Stomach (tissue), 4 donors: ENCODE measurements around the gene CIT.

Experiments used
- POLR2A ChIP-seq, 4 donors: fragments of 450-650 bp; IDR thresholded peaks; one replicate each; pipeline ENCODE4 v1.6.1; 2016; ENCODE audit warnings: antibody characterized with exemption in 4 of 4, control low read depth in 2 of 4, mild to moderate bottlenecking in 1 of 4, moderate library complexity in 1 of 4
- POLR2AphosphoS5 ChIP-seq, 3 donors: sonication (generic); formaldehyde crosslinking; IDR thresholded peaks; one replicate each; pipeline ENCODE4 v1.6.1; 2016; ENCODE audit warnings: antibody characterized with exemption in 3 of 3
- TF ChIP-seq, protein P1 (sequence below), 7 experiments: fragments of 450-650 bp in 4 of 7; fragments of 200-600 bp in 3 of 7; sonication (generic) in 3 of 7; IDR thresholded peaks; one replicate each; pipeline ENCODE4 v1.5.1; 2016 to 2019; ENCODE audit warnings: antibody characterized with exemption in 7 of 7, control low read depth in 2 of 7, mild to moderate bottlenecking in 1 of 7

DNA sequence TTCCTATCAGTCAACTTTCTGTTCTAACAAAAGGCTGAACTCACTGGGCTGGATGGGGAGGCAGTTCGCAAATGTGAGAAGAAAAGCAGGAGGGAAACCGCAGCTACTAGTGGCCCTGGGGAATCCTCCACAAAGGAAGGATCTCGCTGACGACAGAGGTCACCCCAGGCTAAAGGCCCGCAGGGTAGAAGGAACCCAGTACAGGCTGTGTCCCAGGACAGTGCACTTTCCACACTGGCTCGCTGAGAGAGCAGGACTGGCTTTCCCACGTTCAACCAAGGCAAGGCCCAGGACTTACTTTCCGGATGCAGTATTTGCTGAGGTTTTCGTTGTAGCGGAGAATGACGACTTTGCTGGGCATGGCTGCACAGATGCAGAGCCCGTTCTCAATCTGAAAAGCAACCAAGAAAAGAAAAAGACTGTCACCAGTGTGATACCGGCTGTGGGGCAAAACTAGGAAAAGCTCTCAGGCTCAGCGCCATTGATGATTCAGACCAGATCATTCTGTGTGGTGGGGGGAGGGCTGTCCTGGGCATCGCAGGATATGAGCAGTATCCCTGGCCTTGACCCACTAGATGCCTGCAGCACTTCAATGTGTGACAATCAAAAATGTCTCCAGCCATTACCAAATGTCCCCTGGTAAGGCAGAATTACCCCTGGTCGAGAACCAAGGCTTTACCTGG is 172.9 kb downstream of the CIT start:
- TF ChIP-seq, protein P1, sequence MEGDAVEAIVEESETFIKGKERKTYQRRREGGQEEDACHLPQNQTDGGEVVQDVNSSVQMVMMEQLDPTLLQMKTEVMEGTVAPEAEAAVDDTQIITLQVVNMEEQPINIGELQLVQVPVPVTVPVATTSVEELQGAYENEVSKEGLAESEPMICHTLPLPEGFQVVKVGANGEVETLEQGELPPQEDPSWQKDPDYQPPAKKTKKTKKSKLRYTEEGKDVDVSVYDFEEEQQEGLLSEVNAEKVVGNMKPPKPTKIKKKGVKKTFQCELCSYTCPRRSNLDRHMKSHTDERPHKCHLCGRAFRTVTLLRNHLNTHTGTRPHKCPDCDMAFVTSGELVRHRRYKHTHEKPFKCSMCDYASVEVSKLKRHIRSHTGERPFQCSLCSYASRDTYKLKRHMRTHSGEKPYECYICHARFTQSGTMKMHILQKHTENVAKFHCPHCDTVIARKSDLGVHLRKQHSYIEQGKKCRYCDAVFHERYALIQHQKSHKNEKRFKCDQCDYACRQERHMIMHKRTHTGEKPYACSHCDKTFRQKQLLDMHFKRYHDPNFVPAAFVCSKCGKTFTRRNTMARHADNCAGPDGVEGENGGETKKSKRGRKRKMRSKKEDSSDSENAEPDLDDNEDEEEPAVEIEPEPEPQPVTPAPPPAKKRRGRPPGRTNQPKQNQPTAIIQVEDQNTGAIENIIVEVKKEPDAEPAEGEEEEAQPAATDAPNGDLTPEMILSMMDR (IDR thresholded peaks at IDR 0.05), result no peak
- TF ChIP-seq POLR2A (IDR thresholded peaks at IDR 0.05), result no peak
- TF ChIP-seq POLR2AphosphoS5 (IDR thresholded peaks at IDR 0.05), result no peak
